Activated CD8-positive, alpha-beta memory T cell treated with anti-CD3 and anti-CD28 coated beads, Interleukin-2, amount 50 U/mL, for 48 hours (primary cell): ENCODE results near the gene LSR.

Experiments
- DNase-seq: peaks from one replicate; pipeline ENCODE4 v3.0.0-alpha.2; 2020

The LSR gene

GRCh38 chr19:35304036-35304435 lies 55.2 kb downstream of the LSR start:
- DNase-seq, result no peak

DNA sequence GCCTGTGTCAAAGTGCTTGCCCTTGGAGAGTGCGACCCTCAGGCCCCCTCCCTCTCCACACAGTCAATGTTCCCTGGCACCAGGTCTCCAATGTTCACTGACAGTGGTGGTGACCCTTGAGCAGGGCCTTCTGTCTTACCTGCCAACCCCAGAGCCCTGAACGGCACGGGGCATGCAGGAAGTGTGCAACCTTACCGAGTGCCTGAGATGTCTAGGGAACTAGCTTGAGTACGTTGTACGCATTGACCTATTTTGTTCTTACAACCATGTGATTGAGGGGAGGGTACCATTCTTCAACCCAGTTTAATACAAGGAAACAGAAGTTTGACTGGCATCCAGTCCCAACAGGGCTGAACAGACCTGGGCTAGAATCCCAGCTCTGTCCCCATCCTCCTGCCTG lies 56.4 kb downstream of the LSR start:
- DNase-seq, result no peak

GRCh38 chr19:35306473-35307246 lies 57.9 kb downstream of the LSR start:
- DNase-seq, result no peak

DNA sequence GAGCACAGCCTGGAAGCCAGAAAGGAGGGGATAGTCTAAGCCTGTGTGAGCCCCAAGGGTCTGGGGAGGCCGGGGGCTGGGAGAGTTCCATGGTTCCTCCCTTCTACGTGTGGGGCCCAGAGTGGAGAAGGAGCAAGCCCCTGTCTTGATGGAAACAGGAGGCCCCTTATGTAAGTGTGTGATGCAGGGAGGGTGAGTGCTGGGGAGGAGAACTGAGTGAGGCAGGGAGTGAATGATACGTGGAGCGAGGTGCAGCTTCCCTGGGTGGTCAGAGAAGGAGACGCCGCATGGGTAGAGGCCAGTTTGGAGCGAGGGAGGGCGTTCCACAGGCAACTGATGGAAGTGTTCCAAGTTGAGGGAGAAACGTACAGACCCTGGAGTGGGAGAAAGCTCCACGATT lies 59.1 kb downstream of the LSR start:
- no peak for DNase-seq

- no peak for DNase-seq
Measured at GRCh38 chr19:35308910-35309309, 60.1 kb downstream of the LSR start.

GRCh38 chr19:35309481-35310279 lies 60.9 kb downstream of the LSR start:
- no peak for DNase-seq

DNA sequence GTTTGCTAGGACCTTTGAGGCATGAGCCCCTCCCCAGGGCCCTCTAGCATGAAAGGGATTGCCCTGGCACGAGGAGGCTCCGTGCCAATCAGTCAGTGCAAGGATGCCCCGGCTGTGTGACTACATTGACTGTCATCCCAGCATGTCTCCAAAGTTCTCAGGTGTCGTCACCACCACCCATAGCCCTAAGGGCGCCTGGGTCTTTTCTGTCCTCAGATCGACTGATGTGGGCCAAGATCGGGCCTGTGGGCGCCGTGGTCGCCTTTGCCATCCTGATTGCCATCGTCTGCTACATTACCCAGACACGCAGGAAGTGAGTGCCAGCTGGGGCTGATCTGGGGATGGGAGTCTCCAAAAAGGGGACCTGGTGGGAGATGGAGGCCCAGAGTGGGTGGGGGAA lies 61.5 kb downstream of the LSR start:
- no peak for DNase-seq

DNA sequence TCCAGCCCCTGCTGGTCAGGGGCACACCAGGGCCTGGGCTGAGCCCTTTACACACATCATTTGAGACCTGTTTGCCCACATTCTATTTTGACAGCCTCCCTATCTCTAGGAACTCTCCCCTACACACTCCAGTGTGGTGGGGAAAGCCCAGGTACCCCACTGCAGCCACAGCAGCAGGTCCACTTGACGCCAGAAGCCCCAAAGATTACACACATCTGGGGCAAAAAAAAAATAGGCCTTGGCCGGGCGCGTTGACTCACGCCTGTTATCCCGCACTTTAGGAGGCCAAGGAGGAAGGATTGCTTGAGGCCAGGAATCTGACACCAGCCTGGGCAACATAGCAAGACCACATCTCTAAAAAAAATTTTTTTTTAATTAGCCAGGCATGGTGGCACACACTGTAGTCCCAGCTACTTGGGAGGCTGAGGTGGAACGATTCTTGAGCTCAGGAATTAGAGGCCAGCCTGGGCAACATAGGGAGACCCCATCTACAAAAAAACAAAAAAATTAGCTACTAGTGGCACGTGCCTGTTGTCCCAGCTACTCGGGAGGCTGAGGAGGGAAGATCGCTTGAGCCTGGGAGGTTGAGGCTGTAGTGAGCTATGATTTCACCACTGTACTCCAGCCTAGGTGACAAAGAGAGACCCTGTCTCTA lies 62.1 kb downstream of the LSR start:
- DNase-seq, result no peak

DNA sequence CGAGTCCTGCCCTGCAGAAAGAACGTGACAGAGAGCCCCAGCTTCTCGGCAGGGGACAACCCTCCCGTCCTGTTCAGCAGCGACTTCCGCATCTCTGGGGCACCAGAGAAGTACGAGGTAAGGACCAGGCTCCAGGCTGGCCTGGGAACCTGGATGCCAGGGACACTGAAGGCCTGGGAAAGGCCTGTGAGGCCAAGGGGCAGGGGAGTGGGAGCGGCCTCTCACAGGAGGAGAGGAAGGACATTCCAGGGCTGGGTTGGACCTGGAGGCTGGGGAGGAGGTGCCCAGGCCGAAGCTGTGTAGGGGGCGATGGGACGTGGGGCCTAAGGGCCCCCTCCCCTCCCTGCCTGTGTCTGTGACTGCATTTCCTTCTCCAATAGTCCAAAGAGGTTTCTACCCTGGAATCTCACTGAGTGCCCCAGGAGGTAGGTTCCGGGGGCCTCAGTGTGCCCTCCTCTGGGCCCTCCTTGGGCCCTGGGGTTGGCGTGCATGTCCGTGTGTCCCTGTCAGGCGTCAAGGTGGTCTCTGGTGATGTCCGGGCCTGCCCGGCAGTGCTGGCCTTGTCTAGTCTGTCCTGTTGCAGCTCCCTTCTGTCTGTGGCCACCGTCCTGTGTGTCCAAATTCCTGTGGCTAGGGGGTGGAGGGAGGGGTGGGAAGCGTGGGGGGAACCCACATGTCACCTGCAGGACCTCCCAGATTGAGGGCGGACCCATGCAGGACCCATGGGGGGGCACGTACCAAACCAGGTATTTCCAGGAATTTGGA lies 63.3 kb downstream of the LSR start:
- no peak for DNase-seq

DNA sequence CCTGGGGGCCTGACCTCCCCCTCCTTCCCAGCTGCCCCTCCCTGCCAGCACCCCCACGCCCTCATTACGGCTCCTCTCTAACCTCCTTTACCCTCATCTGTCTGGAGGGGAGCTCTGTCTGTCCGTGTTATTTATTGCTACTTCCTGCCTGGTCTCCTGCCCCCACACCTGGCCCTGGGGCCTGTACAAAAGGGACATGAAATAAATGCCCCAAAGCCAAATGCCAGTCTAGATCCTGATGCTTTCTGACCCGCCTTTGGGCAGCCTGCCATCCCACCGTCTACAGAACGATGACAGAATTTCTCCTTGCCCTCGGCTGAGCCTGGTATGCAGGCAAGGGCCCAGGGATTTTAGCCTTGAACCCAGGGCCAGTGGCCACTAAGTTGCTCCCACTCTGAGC lies 64.8 kb downstream of the LSR start:
- no peak for DNase-seq

DNA sequence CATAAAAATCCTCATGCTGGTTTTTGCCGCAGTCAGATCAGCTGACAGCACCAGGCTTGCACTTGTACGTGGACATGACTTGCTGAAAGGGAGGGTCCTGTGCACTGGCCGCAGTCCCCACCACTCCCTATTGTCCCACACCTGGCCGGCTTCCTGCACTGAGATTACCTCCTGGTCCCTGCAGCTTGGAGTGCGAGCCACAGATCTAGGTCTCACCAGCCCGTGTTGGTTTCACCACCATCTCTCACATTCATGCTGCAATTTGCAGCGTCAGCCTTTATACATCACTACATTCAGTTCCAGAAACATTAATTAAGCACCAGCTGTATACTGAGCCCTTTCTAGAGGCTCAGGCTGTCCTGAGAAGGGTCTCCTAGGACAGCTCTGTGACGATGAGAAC lies 65.2 kb downstream of the LSR start:
- no peak for DNase-seq

DNA sequence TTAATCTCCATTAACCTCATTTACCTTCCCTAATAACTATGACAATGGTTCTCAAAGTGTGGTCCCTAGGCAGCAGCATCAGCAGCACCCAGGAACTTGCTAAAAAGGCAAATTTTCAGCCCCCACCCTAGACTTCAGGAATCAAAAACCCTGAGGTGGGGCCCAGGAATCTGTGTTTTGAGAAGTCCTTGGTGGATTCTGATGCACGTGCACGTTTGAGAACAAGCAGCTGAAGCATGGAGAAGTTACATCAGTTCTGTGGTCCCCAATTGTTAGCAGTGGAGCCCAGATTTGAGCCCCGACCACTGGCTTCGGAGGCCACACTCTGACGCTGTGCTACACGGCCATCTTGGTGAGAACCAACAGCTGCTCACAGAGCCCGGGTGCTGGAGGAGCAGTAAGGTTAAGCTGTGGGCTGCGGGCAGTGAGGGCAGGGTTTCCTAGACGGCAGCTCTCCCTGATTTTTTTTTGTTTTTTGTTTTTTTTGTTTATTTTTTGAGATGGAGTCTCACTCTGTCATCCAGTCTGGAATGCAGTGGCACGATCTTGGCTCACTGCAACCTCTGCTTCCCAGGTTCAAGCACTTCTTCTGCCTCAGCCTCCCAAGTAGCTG lies 66.2 kb downstream of the LSR start:
- no peak for DNase-seq

- no peak for DNase-seq
Measured at GRCh38 chr19:35315883-35316282, 67.1 kb downstream of the LSR start.

GRCh38 chr19:35316560-35316959 lies 67.8 kb downstream of the LSR start:
- no peak for DNase-seq
